HFF-Myc (cell line): ENCODE results near the gene IRGQ.

ENCODE experiments used
- DNase-seq: peaks from one replicate; pipeline ENCODE4 v3.0.0-alpha.2; 2011; ENCODE audit warnings: low read depth; ENCODE audit errors: extremely low read depth
- H3K4me3 ChIP-seq: replicated peaks from 2 replicates; pipeline ENCODE4 v1.5.1; 2011; ENCODE audit warnings: low read depth, mild to moderate bottlenecking, control low read depth, low read length
- TF ChIP-seq, protein P1 (sequence below): IDR thresholded peaks from 2 replicates; pipeline ENCODE4 v1.5.1; 2012; ENCODE audit warnings: mild to moderate bottlenecking, low read depth, low read length, control low read depth; ENCODE audit errors: missing control alignments

IRGQ gene

DNA sequence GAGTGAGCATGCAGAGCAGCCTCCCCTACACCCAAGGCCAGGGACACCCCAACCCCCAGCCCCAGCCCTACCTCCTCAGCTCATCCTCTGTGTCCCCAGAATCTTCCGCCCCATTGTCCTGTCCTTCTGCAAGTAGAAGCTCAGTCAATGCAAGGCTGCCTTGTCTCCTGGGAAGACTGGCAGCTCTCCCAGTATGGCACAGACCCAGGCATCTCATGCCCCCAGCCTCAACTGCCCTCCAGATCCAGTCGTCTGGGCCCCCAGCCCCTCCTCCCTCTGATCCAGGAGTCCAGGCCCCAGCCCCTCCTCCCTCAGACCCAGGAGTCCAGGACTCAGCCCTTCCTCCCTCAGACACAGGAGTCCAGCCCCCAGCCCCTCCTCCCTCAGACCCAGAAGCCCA, 50.0 kb downstream of the IRGQ start:
- H3K4me3 ChIP-seq = no peak overlapping the region
- TF ChIP-seq, protein P1, sequence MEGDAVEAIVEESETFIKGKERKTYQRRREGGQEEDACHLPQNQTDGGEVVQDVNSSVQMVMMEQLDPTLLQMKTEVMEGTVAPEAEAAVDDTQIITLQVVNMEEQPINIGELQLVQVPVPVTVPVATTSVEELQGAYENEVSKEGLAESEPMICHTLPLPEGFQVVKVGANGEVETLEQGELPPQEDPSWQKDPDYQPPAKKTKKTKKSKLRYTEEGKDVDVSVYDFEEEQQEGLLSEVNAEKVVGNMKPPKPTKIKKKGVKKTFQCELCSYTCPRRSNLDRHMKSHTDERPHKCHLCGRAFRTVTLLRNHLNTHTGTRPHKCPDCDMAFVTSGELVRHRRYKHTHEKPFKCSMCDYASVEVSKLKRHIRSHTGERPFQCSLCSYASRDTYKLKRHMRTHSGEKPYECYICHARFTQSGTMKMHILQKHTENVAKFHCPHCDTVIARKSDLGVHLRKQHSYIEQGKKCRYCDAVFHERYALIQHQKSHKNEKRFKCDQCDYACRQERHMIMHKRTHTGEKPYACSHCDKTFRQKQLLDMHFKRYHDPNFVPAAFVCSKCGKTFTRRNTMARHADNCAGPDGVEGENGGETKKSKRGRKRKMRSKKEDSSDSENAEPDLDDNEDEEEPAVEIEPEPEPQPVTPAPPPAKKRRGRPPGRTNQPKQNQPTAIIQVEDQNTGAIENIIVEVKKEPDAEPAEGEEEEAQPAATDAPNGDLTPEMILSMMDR = no peak
- DNase-seq = no peak

DNA sequence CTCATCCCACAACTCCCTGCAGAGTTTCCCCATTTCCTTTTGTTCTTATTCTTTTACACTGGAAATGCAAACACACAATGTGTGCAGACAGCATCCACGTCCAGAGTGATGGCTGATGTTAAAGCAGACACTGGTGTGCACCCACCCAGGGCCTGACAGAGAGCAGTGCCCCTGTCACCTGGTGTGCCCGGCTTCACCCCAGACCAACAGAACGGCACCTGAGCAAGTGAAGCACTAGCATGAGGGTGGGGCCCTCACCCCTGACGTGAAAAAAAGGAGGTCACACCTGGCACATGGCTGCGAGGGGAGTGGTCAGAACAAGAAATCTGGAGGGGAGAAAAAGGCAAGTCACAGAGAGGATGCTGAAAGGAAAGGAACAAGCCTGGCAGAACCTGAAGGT, 50.7 kb downstream of the IRGQ start:
- TF ChIP-seq, protein P1 = no peak
- no peak for DNase-seq
- no peak overlapping the region for H3K4me3 ChIP-seq

DNA sequence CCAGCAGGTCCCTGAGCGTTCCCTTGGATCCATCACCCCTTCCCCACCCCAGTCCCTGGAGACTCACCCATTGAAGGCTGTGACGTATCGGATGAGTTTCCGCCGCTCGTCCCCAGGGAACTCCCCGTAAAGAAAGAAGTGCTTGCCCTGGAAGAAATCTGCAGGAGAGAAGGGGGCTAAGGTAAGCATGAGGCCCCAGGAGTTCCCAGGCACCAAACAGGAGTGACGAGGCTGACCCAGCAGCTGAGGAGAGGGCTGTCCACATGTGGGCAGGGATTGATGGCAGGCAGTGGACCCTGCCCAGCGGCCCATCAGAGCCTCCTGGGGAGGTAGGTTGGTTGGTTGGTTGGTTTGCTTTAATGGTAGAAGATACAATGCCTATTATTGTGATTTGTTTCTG, 51.9 kb downstream of the IRGQ start:
- TF ChIP-seq, protein P1 = no peak
- no peak overlapping the region for H3K4me3 ChIP-seq
- DNase-seq = no peak

DNA sequence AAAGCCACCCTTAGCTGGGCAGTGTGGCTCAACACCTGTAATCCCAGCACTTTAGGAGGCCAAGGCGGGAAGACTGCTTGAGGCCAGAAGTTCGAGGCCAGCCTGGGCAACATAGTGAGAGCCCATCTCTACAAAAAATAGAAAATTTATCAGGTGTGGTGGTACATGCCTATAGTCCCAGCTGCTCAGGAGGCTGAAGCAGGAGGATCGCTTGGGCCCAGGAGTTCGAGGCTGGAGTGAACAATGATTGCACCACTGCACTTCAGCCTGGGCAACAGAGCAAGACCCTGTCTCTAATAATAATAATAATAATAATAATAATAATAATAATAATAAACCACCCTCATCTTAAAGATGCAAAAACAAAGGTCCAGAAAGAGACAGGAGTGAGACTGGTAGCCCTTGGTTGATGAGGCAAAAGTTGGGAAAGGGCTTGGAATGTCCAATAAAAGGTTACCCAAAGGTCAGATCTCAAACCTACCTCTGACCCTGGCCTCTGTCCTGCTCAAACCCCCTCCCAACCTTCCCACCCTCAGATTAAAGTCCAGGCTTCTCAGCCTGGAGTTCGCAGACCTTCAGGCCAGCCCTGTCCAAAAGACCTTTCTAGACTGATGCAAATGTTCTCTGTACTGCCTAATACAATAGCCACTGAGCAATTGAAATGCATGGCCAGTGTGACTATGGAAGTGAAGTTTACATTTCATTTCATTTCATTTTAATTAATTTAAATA, 53.8 kb downstream of the IRGQ start:
- no peak overlapping the region for H3K4me3 ChIP-seq
- TF ChIP-seq, protein P1 = no peak
- DNase-seq = no peak

DNA sequence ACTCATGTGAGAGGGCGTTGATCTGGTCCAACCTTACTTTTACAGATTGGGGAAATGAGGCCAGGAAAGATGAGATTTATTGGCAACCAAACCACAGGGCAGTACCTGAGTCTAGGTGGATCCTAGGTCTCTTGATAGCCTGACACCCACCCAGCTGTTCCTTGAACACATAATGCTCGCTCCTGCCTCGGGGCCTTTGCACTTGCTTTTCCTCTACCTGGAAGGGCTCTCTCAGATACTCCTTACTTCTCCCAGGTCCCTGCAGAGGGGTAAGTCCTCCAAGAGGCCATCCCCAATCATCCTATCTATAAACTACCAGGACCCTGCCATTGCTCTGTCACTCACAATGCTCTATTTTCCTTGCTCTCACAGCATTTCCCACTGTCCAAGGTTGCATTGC, 55.6 kb downstream of the IRGQ start:
- H3K4me3 ChIP-seq = no peak overlapping the region
- no peak for DNase-seq
- TF ChIP-seq, protein P1 = no peak

DNA sequence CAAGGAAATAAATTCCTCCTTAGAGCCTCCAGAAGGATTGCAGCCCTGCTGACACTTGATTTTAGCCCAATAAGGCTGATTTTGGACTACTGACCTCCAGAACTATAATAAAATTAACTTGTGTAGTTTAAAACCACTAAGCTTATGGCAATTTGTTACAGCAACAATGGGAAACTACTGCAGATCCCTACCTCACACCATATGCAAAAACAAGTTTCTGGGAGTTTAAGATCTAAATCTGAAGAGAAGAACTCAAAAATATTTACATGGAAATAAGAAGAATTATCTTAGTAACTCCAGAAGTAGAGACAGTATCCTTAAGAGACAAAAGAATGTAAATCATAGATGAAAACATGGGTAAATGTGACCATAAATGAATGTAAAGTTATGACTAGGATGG, 57.0 kb downstream of the IRGQ start:
- no peak for DNase-seq
- TF ChIP-seq, protein P1 = no peak

More for the DNA sequence above, 57.0 kb downstream of the IRGQ start:
- H3K4me3 ChIP-seq = no peak overlapping the region
